ENCODE results near the gene CFAP251.

DNA sequence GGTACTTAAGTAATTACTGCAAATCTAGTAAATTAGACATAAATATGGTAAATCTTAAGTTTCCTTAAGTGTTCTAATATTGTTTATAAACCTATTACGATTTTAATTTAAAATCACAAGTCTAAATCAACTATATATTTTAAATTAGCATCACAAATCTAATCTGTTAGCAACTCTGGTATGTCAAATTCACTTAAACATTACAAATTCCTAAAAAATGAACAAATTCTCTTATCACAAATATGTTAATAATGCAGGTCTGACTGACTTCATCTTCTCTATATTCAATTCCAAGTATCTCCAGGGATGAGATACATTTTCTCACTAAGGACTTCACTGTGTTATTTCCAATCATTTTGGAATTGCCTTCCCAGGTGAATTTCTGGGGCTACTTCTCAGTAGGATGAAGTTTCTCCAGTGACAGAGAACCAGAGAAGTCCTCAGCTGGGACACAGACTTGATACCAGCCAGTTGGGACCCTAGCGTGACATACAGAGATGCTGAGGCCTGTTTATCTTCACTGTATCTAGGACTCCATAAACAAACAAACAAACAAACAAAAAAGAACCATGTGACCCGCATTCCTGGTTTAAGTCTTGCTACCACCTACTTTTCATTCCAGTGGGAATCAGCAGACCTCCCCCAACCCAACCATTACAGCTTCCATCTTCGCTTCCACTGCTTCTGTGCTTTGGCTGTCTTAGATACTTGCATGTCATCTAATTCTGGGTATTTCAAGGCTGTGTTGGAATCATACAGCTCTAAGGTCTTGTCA is 21.8 kb downstream of the CFAP251 start:
- TF ChIP-seq, protein P1, sequence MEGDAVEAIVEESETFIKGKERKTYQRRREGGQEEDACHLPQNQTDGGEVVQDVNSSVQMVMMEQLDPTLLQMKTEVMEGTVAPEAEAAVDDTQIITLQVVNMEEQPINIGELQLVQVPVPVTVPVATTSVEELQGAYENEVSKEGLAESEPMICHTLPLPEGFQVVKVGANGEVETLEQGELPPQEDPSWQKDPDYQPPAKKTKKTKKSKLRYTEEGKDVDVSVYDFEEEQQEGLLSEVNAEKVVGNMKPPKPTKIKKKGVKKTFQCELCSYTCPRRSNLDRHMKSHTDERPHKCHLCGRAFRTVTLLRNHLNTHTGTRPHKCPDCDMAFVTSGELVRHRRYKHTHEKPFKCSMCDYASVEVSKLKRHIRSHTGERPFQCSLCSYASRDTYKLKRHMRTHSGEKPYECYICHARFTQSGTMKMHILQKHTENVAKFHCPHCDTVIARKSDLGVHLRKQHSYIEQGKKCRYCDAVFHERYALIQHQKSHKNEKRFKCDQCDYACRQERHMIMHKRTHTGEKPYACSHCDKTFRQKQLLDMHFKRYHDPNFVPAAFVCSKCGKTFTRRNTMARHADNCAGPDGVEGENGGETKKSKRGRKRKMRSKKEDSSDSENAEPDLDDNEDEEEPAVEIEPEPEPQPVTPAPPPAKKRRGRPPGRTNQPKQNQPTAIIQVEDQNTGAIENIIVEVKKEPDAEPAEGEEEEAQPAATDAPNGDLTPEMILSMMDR (IDR thresholded peaks at IDR 0.05) = no peak
- TF ChIP-seq POLR2A (IDR thresholded peaks at IDR 0.05; ENCODE audit: low read depth) (no peak), EP300 (IDR thresholded peaks at IDR 0.05) (no peak)
